Subcutaneous adipose tissue (tissue), 4 donors: ENCODE data around the gene ADAMTSL5. TPM values are rescaled to one million over a fixed set of nuclear protein-coding genes. Genes with fewer than 3 reads are reported as not detected.

Experiments
- total RNA-seq, 4 donors: library from RNA; depleted of rRNA; stranded (reverse); fragments of >200 nt; gene quantifications; one replicate each; pipeline ENCODE4 v1.1.0, GENCODE V29; 2016
- TF ChIP-seq, protein P1 (sequence below): fragments of 450-650 bp; IDR thresholded peaks from one replicate; pipeline ENCODE4 v1.5.1; 2016; ENCODE audit warnings: low read depth, mild to moderate bottlenecking, control low read depth, antibody characterized with exemption, moderate library complexity

ADAMTSL5 gene
- total RNA-seq, 4 donors from 2014 or later, result 0.51 to 1.3 TPM; not detected in 2

DNA sequence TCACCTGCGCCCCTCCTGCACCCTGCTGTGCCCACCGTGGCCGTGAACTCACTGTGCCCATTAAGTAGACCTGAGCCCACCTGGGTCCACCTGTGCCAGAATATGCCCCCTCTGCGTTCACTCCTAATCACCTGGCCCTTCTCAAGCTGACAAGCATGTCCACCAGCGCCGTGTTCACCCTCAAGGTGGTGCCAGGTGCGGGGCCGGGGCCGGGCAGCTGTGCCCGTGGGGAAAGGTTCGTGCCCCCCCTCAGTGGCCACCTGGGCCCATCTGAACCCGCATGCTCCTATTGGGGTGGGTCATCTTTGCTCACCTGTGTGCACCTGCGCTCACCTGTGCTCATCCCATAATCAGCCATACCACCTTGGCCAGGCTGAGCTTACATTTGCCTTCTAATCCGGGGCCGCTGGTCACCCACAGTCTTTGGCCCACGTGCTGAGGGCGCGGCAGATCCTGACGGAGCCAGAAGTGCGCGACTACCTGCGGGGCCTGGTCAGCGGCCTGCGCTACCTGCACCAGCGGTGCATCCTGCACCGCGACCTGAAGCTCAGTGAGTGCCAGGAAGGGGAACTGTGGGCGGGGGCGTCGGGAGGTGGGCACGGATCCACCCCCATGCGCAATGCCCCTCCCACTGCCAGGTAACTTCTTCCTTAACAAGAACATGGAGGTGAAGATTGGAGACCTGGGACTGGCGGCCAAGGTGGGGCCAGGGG is 13.4 kb upstream of the ADAMTSL5 start:
- TF ChIP-seq, protein P1, sequence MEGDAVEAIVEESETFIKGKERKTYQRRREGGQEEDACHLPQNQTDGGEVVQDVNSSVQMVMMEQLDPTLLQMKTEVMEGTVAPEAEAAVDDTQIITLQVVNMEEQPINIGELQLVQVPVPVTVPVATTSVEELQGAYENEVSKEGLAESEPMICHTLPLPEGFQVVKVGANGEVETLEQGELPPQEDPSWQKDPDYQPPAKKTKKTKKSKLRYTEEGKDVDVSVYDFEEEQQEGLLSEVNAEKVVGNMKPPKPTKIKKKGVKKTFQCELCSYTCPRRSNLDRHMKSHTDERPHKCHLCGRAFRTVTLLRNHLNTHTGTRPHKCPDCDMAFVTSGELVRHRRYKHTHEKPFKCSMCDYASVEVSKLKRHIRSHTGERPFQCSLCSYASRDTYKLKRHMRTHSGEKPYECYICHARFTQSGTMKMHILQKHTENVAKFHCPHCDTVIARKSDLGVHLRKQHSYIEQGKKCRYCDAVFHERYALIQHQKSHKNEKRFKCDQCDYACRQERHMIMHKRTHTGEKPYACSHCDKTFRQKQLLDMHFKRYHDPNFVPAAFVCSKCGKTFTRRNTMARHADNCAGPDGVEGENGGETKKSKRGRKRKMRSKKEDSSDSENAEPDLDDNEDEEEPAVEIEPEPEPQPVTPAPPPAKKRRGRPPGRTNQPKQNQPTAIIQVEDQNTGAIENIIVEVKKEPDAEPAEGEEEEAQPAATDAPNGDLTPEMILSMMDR, result no peak

DNA sequence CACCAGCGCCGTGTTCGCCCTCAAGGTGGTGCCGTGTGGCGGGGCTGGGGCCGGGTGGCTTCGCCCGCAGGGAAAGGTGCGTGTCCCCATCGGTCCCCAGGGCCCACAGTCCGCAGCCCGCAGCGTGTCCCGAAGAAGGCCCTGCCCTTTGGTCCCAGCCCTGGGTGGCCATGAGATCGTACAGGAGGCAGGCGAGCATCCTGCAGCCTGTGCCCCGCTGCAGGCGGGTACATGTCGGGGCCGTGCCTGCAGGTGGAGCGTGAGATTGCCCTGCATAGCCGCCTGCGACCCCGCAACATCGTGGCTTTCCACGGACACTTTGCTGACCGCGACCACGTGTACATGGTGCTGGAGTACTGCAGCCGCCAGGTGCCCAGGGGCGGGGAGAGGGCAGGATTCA is 12.5 kb upstream of the ADAMTSL5 start:
- TF ChIP-seq, protein P1, result no peak

DNA sequence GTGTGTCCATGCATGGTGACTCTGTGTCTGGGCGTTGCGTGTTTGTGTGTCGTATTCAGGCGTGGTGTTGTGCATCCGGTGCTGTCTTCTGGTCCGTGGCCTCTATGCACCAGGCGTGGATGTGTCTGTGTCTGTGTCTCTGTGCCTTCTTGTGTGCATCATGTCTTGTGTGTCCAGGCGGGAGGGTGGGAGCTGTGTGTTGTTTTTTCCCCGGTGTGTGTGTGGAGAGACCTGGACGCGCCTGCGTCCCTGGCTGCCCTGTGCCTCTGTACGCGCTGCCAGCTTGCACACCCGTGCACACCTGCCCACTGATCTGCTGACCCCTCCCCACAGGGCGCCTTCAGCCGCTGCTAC is 12.1 kb upstream of the ADAMTSL5 start:
- TF ChIP-seq, protein P1, result no peak

DNA sequence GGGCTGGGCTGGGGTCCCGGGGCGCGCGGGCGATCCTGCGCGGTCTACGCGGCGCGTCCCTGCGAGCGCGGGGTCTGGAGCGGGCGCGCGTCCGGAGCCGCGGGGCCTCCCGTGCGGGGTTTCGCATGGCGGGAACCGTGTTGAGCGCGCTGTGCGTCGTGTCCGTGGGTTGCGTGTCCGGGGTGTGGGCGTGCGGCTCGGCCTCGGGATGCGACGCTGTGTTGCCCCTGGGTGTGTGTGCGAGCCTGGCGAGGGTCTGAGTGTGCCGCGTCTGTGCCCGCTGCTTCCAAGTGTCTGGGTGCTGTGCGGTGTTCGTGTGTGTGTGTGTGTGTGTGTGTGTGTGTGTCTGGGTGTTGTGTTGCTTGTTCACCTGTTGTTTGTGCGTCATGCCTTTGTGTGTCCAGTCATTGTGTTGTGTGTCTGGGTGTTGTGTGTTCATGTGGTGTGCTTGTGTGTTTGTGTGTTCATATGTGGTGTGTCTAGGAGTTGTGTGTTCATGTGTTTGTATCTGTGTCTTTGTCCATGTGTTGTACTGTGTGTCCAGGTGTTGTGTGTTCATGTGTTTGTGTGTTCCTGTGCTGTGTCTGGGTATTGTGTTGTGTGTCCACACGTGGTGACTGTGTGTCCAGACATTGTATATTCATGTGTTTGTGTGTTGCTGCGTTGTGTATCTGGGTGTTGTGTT is 11.6 kb upstream of the ADAMTSL5 start:
- TF ChIP-seq, protein P1, result no peak

DNA sequence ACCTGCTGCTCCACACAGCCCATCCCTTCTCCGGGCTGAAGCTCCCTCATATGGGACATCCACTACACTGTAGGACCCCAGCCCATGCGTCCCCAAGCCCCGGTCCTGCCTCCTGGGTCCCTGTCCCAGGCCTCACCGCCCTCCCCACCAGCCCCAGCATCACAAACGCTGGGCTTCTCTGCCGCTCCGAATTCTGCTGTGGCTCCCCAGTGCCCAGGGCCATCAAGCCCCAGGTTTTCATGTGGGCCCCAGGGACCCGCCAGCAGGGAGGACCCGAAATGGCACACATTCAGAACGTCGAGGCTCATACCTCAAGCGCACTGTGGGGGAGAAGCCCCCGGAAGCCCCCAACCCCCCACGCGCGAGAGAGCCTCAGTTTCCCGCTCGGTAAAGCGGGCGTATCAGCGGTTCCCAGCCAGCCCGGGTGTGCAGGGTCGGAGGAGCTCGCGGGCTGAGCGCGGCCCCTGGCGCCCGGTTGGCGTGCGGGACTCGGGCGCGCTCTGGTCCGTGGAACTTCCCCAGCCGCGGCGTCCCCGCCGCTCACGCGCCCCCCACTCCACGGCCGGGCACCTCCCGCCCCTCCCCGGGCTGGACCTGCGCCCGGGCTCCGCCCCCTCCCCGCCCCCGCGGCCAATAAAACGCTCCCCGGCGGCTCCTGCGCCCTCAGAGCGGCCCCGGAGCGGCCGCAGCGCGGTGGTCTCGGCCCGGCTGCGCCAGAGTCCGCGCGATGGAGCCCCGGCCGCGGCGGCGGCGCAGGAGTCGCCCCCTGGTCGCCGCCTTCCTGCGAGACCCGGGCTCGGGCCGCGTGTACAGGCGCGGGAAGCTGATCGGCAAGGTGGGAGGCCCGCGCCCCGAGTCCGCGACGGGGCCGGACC is 10.8 kb upstream of the ADAMTSL5 start, which contains the start of gene PLK5:
Gene PLK5 (plus strand): TSS at position 666 of the 875 bp plus-strand sequence. CDS start 2,920 bp downstream, outside the sequence.
- TF ChIP-seq, protein P1, result no peak

DNA sequence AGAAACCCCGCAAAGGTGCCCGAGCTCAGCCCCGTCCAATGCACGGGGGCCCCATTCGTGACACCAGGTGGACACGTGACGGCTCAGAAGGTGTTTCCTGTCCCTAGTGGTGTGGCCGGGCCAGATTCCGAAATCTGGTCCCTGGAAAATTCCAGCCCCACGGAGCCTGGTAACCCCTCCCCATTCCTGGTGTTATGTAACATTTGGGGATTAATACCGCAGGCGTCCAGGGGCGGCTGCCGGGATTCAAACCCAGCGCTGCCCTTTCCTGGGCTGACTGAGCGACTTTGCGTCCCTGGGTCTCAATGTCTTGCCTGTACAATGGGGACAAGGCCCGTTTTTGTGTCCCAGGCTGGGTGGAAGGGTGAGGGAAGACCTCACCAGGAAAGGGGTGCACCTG is 10.0 kb upstream of the ADAMTSL5 start:
- TF ChIP-seq, protein P1, result no peak

DNA sequence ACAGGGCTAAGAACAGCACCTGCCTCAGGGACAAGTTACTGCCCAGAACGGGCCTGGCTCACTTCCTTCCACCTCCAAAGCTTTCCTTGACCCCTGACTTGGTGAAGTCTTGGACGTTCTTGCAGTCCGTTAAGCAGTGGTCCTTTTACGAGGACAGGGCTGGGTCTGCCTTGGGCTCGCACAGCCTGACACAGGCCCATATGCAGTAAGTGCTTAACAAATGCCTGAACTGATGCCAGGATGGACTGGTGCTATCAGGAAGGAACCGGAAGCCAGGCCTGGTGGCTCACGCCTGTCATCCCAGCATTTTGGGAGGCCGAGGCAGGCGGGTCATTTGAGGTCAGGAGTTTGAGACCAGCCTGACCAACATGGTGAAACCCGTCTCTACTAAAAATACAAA is 9.2 kb upstream of the ADAMTSL5 start:
- TF ChIP-seq, protein P1, result no peak
